Thoracic aorta (tissue), 2 donors: Measurements from ENCODE around the gene WDR76. TPM values are rescaled to one million over a fixed set of nuclear protein-coding genes. Genes with fewer than 3 reads are reported as not detected.

Source experiments
- ATAC-seq: fragments of 150-250 bp; one replicate; pipeline ENCODE4 v1.8.0; 2017; ENCODE audit warnings: low read depth; ENCODE audit not compliant: insufficient number of reproducible peaks, low FRiP score
- DNase-seq: peaks from one replicate; pipeline ENCODE4 v3.0.0-alpha.2; 2020; ENCODE audit warnings: low spot score
- H3K27ac ChIP-seq, 2 donors: fragments of 200-600 bp; sonication (generic); 1 replicate in 1 of 2; 2 replicates in 1 of 2; pipeline ENCODE4 v1.5.1; 2016; ENCODE audit warnings: mild to moderate bottlenecking in 2 of 2, moderate library complexity in 2 of 2
- H3K27me3 ChIP-seq: fragments of 200-600 bp; sonication (generic); replicated peaks from 2 replicates; pipeline ENCODE4 v1.6.0; 2016; ENCODE audit warnings: mild to moderate bottlenecking; ENCODE audit not compliant: insufficient read depth
- H3K36me3 ChIP-seq: fragments of 200-600 bp; sonication (generic); one replicate; pipeline ENCODE4 v1.5.1; 2016
- H3K4me1 ChIP-seq, 2 donors: fragments of 200-600 bp; sonication (generic); 1 replicate in 1 of 2; 2 replicates in 1 of 2; pipeline versions ENCODE4 v1.5.1 to v1.6.0; 2016; ENCODE audit warnings: low read depth in 2 of 2, mild to moderate bottlenecking in 1 of 2; ENCODE audit not compliant: control insufficient read depth in 1 of 2
- H3K4me3 ChIP-seq: fragments of 200-600 bp; sonication (generic); 2 replicates; pipeline ENCODE4 v1.5.1; 2016; ENCODE audit warnings: mild to moderate bottlenecking
- H3K9me3 ChIP-seq: fragments of 200-600 bp; sonication (generic); 2 replicates; pipeline ENCODE4 v1.5.1; 2016
- total RNA-seq, 2 donors: library from RNA; depleted of rRNA; stranded (reverse); fragments of >200 nt; gene quantifications; one replicate each; pipeline versions ENCODE4 v1.1.0 to v1.2.3, GENCODE V29; 2016
- TF ChIP-seq, protein P1 (sequence below): fragments of 200-600 bp; sonication (generic); IDR thresholded peaks from one replicate; pipeline ENCODE4 v1.5.1; 2019; ENCODE audit warnings: antibody characterized with exemption

The WDR76 gene
- total RNA-seq, 2 donors from 2014 or later, result 3.8 to 6.6 TPM

DNA sequence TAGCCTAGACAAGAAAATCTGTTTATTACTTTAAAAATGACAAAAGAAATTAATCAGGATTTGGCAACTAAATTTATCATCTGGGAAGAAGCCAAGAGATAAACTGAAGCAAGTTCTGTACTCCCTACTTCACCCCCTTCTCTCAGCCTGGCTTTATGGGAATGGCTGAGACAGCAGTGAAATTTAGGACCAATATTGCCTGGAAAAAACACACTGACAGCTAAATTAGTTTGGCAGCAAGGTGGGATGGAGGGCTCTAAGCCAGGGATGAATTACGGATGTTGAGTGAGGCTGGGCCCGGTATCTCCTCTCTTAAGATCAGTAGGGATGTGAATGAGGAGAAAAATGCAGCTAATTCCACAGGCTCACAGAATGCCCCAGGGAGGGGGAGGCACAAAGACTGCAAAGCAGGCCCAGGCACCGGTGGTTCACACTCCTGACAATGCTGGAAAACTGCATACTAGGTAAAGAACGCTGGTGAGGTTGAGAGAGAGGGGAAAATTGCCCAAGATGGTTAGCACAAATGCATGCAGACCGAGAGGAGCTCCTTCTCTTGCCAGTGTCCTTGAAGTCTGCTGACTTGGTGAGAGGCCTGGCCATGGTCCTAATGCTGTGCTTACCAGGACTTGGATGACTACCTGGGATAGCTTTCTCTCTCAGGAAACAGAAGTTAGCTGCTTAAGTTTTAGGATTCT is 89.0 kb downstream of the WDR76 start:
- H3K27ac ChIP-seq, result no peak overlapping the region
- no peaks in the 10 kb centered on the region for H3K27me3 ChIP-seq
- no peaks in the 10 kb centered on the region for H3K36me3 ChIP-seq
- peaks cover 25 to 31% of the 10 kb centered on the region in 2 donors for H3K4me1 ChIP-seq
- no peak for DNase-seq
- TF ChIP-seq, protein P1, sequence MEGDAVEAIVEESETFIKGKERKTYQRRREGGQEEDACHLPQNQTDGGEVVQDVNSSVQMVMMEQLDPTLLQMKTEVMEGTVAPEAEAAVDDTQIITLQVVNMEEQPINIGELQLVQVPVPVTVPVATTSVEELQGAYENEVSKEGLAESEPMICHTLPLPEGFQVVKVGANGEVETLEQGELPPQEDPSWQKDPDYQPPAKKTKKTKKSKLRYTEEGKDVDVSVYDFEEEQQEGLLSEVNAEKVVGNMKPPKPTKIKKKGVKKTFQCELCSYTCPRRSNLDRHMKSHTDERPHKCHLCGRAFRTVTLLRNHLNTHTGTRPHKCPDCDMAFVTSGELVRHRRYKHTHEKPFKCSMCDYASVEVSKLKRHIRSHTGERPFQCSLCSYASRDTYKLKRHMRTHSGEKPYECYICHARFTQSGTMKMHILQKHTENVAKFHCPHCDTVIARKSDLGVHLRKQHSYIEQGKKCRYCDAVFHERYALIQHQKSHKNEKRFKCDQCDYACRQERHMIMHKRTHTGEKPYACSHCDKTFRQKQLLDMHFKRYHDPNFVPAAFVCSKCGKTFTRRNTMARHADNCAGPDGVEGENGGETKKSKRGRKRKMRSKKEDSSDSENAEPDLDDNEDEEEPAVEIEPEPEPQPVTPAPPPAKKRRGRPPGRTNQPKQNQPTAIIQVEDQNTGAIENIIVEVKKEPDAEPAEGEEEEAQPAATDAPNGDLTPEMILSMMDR, result no peak
- no peak overlapping the region for H3K4me3 ChIP-seq
- no peak for ATAC-seq
- no peaks in the 10 kb centered on the region for H3K9me3 ChIP-seq

DNA sequence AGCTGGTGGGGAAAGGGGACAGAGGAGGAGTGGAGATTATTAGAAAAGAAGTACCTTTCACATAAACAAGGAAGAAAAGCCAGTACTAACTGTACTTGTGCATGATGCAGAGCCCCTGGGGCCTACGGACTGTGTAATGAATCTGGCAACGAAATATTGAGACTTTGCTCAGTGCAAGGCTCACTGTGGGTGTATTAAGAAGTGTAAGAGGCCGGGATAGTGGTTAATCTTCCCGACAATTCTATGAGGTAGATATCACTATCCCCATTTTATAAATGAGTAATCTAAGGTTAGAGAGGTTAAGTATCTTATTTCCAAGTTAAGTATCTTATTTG is 89.5 kb downstream of the WDR76 start:
- Histone ChIP-seq H3K36me3 (no peaks in the 10 kb centered on the region), H3K4me3 (no peak overlapping the region), H3K9me3 (no peaks in the 10 kb centered on the region), H3K4me1 (peaks cover 25 to 31% of the 10 kb centered on the region in 2 donors), H3K27ac (no peak overlapping the region), H3K27me3 (no peaks in the 10 kb centered on the region)
- TF ChIP-seq, protein P1, result no peak
- no peak for ATAC-seq
- DNase-seq, result no peak

Other genes starting within 250 kb of the WDR76 start
- gene PPIP5K1, start 236.8 kb upstream of the WDR76 start, total RNA-seq, result 10 to 100 TPM; 43.5 to 61.2 TPM
- gene CKMT1B, start 233.0 kb upstream of the WDR76 start, total RNA-seq, result not detected
- 1 to 10 TPM; 1.1 to 1.2 TPM for gene STRC, start 208.2 kb upstream of the WDR76 start, total RNA-seq
- gene CATSPER2, start 178.2 kb upstream of the WDR76 start, total RNA-seq, result 1 to 10 TPM; 3.0 to 5.2 TPM
- not detected for gene CKMT1A, start 133.1 kb upstream of the WDR76 start, total RNA-seq
- 100 to 1,000 TPM; 136 to 144 TPM for gene PDIA3, start 80.6 kb upstream of the WDR76 start, total RNA-seq
- gene ELL3, start 50.0 kb upstream of the WDR76 start, total RNA-seq, result 10 to 100 TPM in 1 of 2 donors, 1 to 10 TPM in 1; 7.2 to 11.2 TPM
- 100 to 1,000 TPM; 532 to 761 TPM for gene SERF2, start 34.7 kb upstream of the WDR76 start, total RNA-seq
- gene SERINC4, start 26.8 kb upstream of the WDR76 start, total RNA-seq, result not detected
- 10 to 100 TPM in 1 of 2 donors, 1 to 10 TPM in 1; 9.2 to 21.2 TPM for gene HYPK, start 26.4 kb upstream of the WDR76 start, total RNA-seq
- 10 to 100 TPM in 1 of 2 donors, 1 to 10 TPM in 1; 6.8 to 20.8 TPM for gene MFAP1, start 2.3 kb upstream of the WDR76 start, total RNA-seq